Psoas muscle (tissue), 8 donors: ENCODE measurements around the gene PLPP3. TPM values are rescaled to one million over a fixed set of nuclear protein-coding genes. Genes with fewer than 3 reads are reported as not detected.

Experiments used
- ATAC-seq, 4 donors: fragments of 200-7000 bp; cut with Tn5 transposase; one replicate each; pipeline ENCODE4 v1.9.1; 2020; ENCODE audit warnings: moderate library complexity in 3 of 4, mild to moderate bottlenecking in 2 of 4
- DNase-seq, 2 donors: peaks; one replicate each; pipeline ENCODE4 v3.0.0-alpha.2; 2020
- H3K27ac ChIP-seq: fragments of 200-600 bp; one replicate; pipeline ENCODE4 v1.8.0; 2022
- H3K27me3 ChIP-seq, 3 donors: fragments of 200-600 bp in 1 of 3; one replicate each; pipeline versions ENCODE4 v1.6.1 to v1.8.0; 2013 to 2022; ENCODE audit warnings: low read length in 2 of 3, mild to moderate bottlenecking in 2 of 3, moderate library complexity in 1 of 3; ENCODE audit not compliant: insufficient read depth in 3 of 3
- H3K36me3 ChIP-seq, 2 donors: fragments of 200-600 bp in 1 of 2; one replicate each; pipeline versions ENCODE4 v1.6.1 to v1.8.0; 2013 to 2022; ENCODE audit warnings: low read depth in 1 of 2, mild to moderate bottlenecking in 1 of 2, moderate library complexity in 1 of 2; ENCODE audit not compliant: insufficient read depth in 1 of 2
- H3K4me1 ChIP-seq: fragments of 200-600 bp; one replicate; pipeline ENCODE4 v1.8.0; 2022
- H3K4me3 ChIP-seq: fragments of 200-600 bp; one replicate; pipeline ENCODE4 v1.8.0; 2022; ENCODE audit warnings: mild to moderate bottlenecking
- H3K9me3 ChIP-seq: fragments of 200-600 bp; one replicate; pipeline ENCODE4 v1.8.0; 2022
- WGBS, 3 donors: extraction: QIAGEN DNeasy Blood & Tissue Kit; methylation state at CpG; one replicate each; pipeline versions ENCODE4 v1.1.6 to v1.1.7; 2013; 5-methylcytosine and 5-hydroxymethylcytosine counted together
- intact Hi-C, 2 donors: fragments of 100-400 bp; cut with DNase I; formaldehyde crosslinking; loops; one replicate each; pipeline versions ENCODE4 v1.11.0 to v1.14.2; 2022
- polyA plus RNA-seq, 3 donors: library from polyadenylated mRNA; stranded (reverse); fragments of 200-250 nt; gene quantifications; one replicate each; pipeline ENCODE4 v1.2.3, GENCODE V29; 2013
- total RNA-seq, 4 donors: library from RNA; stranded (reverse); fragmentation: NEBNext Ultra II Directional in 2 of 4; extraction: Animal tissue kit (Norgen Biotek cat#: 25700) in 2 of 4; gene quantifications; one replicate each; pipeline versions ENCODE4 v1.2.1 to v1.2.4, GENCODE V29; 2021 to 2023
- TF ChIP-seq, protein P1 (sequence below): fragments of 200-600 bp; IDR thresholded peaks from one replicate; pipeline ENCODE4 v1.8.0; 2022; ENCODE audit warnings: antibody characterized with exemption
- donor health status: healthy with polysubstance abuse.
- donor health status: DM: no; HTN: no; CAD: no; lungs with moderate emphysema.
- donor health status: Bipolar disorder and iron deficiency.
- donor health status: healthy.
- donor health status: DM: yes; HTN: yes; CAD: no.
- donor health status: DM: no; HTN: no; CAD: no.
- donor health status: DM: no; HTN: no; CAD: no.
- donor health status: DM: yes; HTN: yes; CAD: no.

Gene PLPP3
- total and polyA plus RNA-seq, 7 donors = 35.5 to 69.1 (median 46.3) TPM

DNA sequence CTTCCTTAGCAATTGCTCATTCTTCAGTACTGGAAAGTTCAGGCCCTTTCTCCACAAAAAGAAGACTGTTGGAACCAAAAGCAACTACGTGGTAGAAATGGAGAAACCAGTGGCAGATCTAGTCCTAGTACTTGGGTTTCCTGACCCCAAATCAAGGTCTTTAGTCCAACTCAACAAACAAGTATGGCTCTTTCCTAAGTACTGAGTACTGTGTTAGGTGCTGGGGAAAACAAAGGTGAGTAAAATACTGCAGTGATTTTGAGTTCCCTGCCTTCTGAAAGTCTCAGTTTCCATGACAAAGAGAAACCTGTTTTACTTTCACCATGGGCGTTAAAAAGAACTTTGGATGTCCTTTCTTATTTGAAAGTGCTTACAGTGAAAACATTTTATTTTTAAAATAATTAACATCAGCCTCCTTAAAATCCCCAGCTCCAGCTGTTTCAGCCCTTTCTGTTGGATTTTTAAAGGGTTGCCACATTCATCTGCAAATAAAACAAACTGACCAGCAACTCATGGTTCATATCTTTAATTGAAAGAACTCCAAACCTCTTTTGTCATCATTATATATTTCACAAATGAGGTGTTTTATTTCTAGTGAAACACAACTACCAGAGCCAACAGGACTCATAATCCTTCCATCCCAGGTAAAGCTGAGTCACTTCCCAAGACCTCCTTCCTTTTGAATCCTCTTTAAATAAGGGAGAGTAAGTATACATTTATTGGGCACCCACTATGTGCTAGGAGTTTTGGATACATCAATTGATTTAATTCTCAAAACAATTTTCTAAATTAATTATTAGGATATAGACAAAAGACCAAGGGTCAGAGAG is 35.4 kb downstream of the PLPP3 start:
- H3K4me3 ChIP-seq = no peak overlapping the region
- ATAC-seq = no peak
- TF ChIP-seq, protein P1, sequence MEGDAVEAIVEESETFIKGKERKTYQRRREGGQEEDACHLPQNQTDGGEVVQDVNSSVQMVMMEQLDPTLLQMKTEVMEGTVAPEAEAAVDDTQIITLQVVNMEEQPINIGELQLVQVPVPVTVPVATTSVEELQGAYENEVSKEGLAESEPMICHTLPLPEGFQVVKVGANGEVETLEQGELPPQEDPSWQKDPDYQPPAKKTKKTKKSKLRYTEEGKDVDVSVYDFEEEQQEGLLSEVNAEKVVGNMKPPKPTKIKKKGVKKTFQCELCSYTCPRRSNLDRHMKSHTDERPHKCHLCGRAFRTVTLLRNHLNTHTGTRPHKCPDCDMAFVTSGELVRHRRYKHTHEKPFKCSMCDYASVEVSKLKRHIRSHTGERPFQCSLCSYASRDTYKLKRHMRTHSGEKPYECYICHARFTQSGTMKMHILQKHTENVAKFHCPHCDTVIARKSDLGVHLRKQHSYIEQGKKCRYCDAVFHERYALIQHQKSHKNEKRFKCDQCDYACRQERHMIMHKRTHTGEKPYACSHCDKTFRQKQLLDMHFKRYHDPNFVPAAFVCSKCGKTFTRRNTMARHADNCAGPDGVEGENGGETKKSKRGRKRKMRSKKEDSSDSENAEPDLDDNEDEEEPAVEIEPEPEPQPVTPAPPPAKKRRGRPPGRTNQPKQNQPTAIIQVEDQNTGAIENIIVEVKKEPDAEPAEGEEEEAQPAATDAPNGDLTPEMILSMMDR = no peak
- H3K36me3 ChIP-seq = no peaks in the 10 kb centered on the region
- no peak overlapping the region for H3K27ac ChIP-seq
- no peaks in the 10 kb centered on the region for H3K9me3 ChIP-seq
- H3K27me3 ChIP-seq = no peaks in the 10 kb centered on the region
- intact Hi-C loops = no loop called here
- no peak for DNase-seq
- H3K4me1 ChIP-seq = peaks cover 82% of the 10 kb centered on the region
- 74 to 94% (median 74%) methylated on average over 2 of the region's 2 CpGs for WGBS, 3 donors

DNA sequence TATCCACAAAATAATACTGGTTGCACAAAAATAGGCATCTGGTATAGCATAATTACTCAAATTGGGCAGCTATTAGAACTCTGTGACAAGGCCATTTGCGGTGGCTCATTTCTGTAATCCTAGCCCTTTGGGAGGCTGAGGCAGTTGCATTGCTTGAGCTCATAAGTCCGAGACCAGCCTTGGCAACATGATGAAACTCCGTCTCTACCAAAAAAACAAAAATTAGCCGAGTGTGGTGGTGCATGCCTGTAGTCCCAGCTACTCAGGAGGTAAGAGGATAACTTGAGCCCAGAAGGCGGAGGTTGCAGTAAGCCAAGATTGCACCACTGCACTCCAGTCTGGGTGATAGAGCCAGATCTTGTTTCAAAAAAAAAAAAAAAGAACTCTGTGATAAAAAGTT is 36.7 kb downstream of the PLPP3 start:
- no peaks in the 10 kb centered on the region for H3K9me3 ChIP-seq
- H3K27ac ChIP-seq = no peak overlapping the region
- DNase-seq (no peak), ATAC-seq (no peak)
- intact Hi-C loops = no loop called here
- 67 to 85% (median 71%) methylated on average over 5 of the region's 5 CpGs for WGBS, 3 donors
- peaks cover 77% of the 10 kb centered on the region for H3K4me1 ChIP-seq
- H3K36me3 ChIP-seq = peaks cover 0 to 4% of the 10 kb centered on the region in 2 donors
- TF ChIP-seq, protein P1 = no peak
- H3K27me3 ChIP-seq = no peaks in the 10 kb centered on the region
- no peak overlapping the region for H3K4me3 ChIP-seq

DNA sequence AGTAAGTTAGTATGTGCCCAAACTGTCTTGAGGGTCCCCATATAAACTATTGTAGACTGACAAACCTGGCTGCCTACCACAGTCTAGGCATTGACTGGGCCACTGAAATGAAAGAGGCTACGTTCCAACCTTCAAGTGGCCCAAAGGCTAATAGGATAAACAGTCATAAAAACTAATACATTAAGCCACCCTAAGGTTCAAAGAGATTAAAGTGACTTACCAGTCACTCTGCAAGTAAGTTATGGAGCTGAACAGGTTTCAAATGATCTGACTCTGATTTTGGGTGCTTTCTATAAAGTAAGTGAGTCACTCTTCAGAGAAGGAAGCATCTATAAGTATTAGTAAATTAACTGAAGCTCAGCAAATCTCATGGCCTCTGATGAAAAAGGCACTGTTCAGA is 38.0 kb downstream of the PLPP3 start:
- no peak for DNase-seq
- Histone ChIP-seq H3K36me3 (peaks cover 0 to 4% of the 10 kb centered on the region in 2 donors), H3K4me3 (no peak overlapping the region), H3K4me1 (peaks cover 79% of the 10 kb centered on the region), H3K9me3 (no peaks in the 10 kb centered on the region), H3K27ac (no peak overlapping the region), H3K27me3 (no peaks in the 10 kb centered on the region)
- TF ChIP-seq, protein P1 = no peak
- WGBS, 3 donors = 46 to 55% (median 55%) methylated on average over 1 of the region's 1 CpG
- ATAC-seq = no peak
- intact Hi-C loops = no loop called here

DNA sequence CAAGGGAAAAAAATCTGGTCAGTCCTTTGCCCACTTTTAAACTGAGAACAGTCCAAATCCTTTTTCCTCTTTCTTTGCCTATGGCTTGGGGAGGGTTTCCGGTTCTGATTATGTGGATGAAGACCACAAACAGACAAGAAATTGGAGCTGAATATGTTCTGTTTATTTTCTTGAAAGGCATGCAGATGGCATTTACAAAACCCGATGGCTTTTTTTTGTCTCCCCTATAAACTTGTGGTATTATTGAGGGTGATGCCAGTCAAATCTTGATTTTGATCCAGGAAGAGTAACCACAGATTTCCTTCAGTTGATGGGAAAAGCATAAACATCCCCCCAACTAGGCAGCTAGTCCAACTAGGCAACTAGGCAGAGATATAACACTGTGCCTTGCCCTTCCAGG is 38.9 kb downstream of the PLPP3 start:
- DNase-seq = no peak
- intact Hi-C loops = no loop called here
- Histone ChIP-seq H3K36me3 (peaks cover 4% of the 10 kb centered on the region in 2 donors), H3K9me3 (no peaks in the 10 kb centered on the region), H3K27me3 (no peaks in the 10 kb centered on the region), H3K4me3 (no peak overlapping the region), H3K27ac (no peak overlapping the region), H3K4me1 (peaks cover 79% of the 10 kb centered on the region)
- WGBS, 3 donors = 28 to 56% (median 48%) methylated on average over 2 of the region's 2 CpGs
- TF ChIP-seq, protein P1 = no peak
- ATAC-seq = no peak
